Measurements from ENCODE around the gene RPS27. TPM values are rescaled to one million over a fixed set of nuclear protein-coding genes. Genes with fewer than 3 reads are reported as not detected.

RPS27 gene
- total and polyA plus RNA-seq, 2 of the 13 experiments (the other 11 are each of a cell fraction or from before 2014, with no cell fraction given): 3,737 to 9,964 TPM

DNA sequence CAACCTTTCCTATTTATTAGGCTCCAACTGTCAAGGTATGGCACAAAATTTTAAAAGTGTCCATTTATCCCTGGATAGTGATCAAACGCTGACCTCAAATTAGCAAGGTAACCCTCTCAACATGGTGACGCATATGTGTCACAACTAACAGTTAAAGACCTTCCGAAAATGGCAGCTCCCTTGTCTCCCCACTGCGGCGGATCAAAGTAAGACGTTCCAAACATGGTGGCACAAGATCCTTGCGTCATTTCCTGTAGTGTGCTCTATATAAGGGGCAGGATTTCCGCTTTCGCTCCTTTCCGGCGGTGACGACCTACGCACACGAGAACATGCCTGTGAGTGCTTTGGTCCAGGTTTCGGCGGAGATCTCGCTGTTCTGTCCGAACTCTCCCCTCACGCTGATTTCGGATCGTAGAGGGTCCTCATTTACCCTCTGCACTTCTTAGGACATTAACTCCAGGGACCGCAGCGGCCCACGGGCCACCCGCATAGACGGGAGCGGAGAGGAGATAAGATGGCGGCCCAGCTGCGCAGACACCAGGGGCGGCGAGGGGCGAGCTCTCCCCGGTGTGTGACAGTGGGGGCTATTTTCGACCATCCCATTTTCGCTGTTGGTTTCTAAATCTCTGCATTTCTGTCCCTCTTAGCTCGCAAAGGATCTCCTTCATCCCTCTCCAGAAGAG lies at the start of gene RPS27 (continued):
- no peak for TF ChIP-seq MAF1 (CRISPR knock-in tag; IDR thresholded peaks at IDR 0.05; ENCODE audit: borderline replicate concordance)
- peak; percentile 30; the same call in 1 of the 2 replicates for TF ChIP-seq ZNF746 (CRISPR knock-in tag; IDR thresholded peaks at IDR 0.05)
- TF ChIP-seq ZNF570 (CRISPR knock-in tag; IDR thresholded peaks at IDR 0.05; ENCODE audit: borderline replicate concordance): 0 out of 2 replicates have a peak, but pooled peaks have one; percentile 80
- TF ChIP-seq, protein P1, sequence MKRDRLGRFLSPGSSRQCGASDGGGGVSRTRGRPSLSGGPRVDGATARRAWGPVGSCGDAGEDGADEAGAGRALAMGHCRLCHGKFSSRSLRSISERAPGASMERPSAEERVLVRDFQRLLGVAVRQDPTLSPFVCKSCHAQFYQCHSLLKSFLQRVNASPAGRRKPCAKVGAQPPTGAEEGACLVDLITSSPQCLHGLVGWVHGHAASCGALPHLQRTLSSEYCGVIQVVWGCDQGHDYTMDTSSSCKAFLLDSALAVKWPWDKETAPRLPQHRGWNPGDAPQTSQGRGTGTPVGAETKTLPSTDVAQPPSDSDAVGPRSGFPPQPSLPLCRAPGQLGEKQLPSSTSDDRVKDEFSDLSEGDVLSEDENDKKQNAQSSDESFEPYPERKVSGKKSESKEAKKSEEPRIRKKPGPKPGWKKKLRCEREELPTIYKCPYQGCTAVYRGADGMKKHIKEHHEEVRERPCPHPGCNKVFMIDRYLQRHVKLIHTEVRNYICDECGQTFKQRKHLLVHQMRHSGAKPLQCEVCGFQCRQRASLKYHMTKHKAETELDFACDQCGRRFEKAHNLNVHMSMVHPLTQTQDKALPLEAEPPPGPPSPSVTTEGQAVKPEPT (CRISPR knock-in tag; IDR thresholded peaks at IDR 0.05; ENCODE audit: low read depth): peak; percentile 85; the same call in 1 of the 2 replicates
- TF ChIP-seq ZNF775 (CRISPR knock-in tag; IDR thresholded peaks at IDR 0.05; ENCODE audit: borderline replicate concordance): 0 out of 2 replicates have a peak, but pooled peaks have one; percentile 28
- peak; percentile 83 for TF ChIP-seq JUN (CRISPR knock-in tag; IDR thresholded peaks at IDR 0.05)
- peak; percentile 74; the same call in 1 of the 2 replicates for TF ChIP-seq NFKBIZ (CRISPR knock-in tag; IDR thresholded peaks at IDR 0.05)
- TF ChIP-seq ZNF883 (CRISPR knock-in tag; IDR thresholded peaks at IDR 0.05; ENCODE audit: not compliant biosample characterization): peak; percentile 68
- TF ChIP-seq, protein P2, sequence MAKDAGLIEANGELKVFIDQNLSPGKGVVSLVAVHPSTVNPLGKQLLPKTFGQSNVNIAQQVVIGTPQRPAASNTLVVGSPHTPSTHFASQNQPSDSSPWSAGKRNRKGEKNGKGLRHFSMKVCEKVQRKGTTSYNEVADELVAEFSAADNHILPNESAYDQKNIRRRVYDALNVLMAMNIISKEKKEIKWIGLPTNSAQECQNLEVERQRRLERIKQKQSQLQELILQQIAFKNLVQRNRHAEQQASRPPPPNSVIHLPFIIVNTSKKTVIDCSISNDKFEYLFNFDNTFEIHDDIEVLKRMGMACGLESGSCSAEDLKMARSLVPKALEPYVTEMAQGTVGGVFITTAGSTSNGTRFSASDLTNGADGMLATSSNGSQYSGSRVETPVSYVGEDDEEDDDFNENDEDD (CRISPR knock-in tag; IDR thresholded peaks at IDR 0.05; ENCODE audit: borderline replicate concordance): peak; percentile 42; the same call in 1 of the 2 replicates
- no peak for TF ChIP-seq FOXA1 (IDR thresholded peaks at IDR 0.05)
- TF ChIP-seq FOXA1 (CRISPR knock-in tag; IDR thresholded peaks at IDR 0.05): no peak
- no peak for TF ChIP-seq RBM22 (optimal IDR thresholded peaks at IDR 0.05; ENCODE audit: low read length)
- peak; percentile 73 for TF ChIP-seq NCOA2 (CRISPR knock-in tag; IDR thresholded peaks at IDR 0.05)
- 0 out of 2 replicates have a peak, but pooled peaks have one; percentile 19 for TF ChIP-seq GLI4 (CRISPR knock-in tag; IDR thresholded peaks at IDR 0.05; ENCODE audit: borderline replicate concordance)
- TF ChIP-seq ZNF792 (CRISPR knock-in tag; IDR thresholded peaks at IDR 0.05): peak; percentile 68; the same call in 1 of the 2 replicates
- TF ChIP-seq MAZ (IDR thresholded peaks at IDR 0.05; ENCODE audit: borderline replicate concordance, low read depth, low read length): no peak
- peak; percentile 80; the same call in 1 of the 2 replicates for TF ChIP-seq MAZ (CRISPR knock-in tag; IDR thresholded peaks at IDR 0.05; ENCODE audit: low read depth)
- TF ChIP-seq SMC3 (IDR thresholded peaks at IDR 0.05; ENCODE audit: low read length): no peak
- peak; percentile 18; the same call in 1 of the 2 replicates for TF ChIP-seq ESRRA (CRISPR knock-in tag; IDR thresholded peaks at IDR 0.05; ENCODE audit: low read depth)
- TF ChIP-seq, protein P3, sequence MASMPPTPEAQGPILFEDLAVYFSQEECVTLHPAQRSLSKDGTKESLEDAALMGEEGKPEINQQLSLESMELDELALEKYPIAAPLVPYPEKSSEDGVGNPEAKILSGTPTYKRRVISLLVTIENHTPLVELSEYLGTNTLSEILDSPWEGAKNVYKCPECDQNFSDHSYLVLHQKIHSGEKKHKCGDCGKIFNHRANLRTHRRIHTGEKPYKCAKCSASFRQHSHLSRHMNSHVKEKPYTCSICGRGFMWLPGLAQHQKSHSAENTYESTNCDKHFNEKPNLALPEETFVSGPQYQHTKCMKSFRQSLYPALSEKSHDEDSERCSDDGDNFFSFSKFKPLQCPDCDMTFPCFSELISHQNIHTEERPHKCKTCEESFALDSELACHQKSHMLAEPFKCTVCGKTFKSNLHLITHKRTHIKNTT (CRISPR knock-in tag; IDR thresholded peaks at IDR 0.05): no peak
- TF ChIP-seq, protein P4, sequence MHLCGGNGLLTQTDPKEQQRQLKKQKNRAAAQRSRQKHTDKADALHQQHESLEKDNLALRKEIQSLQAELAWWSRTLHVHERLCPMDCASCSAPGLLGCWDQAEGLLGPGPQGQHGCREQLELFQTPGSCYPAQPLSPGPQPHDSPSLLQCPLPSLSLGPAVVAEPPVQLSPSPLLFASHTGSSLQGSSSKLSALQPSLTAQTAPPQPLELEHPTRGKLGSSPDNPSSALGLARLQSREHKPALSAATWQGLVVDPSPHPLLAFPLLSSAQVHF (CRISPR knock-in tag; IDR thresholded peaks at IDR 0.05): no peak
- TF ChIP-seq, protein P5, sequence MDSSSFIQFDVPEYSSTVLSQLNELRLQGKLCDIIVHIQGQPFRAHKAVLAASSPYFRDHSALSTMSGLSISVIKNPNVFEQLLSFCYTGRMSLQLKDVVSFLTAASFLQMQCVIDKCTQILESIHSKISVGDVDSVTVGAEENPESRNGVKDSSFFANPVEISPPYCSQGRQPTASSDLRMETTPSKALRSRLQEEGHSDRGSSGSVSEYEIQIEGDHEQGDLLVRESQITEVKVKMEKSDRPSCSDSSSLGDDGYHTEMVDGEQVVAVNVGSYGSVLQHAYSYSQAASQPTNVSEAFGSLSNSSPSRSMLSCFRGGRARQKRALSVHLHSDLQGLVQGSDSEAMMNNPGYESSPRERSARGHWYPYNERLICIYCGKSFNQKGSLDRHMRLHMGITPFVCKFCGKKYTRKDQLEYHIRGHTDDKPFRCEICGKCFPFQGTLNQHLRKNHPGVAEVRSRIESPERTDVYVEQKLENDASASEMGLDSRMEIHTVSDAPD (CRISPR knock-in tag; IDR thresholded peaks at IDR 0.05): no peak
- TF ChIP-seq ZNF530 (CRISPR knock-in tag; IDR thresholded peaks at IDR 0.05; ENCODE audit: low read depth): peak; percentile 45; the same call in 1 of the 2 replicates
- TF ChIP-seq PCBP1 (IDR thresholded peaks at IDR 0.05; ENCODE audit: borderline replicate concordance, low read depth, low read length): no peak
